BE2C (cell line): ENCODE measurements around the gene SEC22C.
"Not testable (repeated sequence)": the region's sequence is repeated elsewhere in the genome, so short reads cannot be mapped to it uniquely, and the experiment has no call there.

Experiments
- DNase-seq: peaks from one replicate; pipeline ENCODE4 v3.0.0-alpha.2; 2020
- H3K27me3 ChIP-seq: fragments of 250-450 bp; sonication (Bioruptor Pico); 2 replicates; pipeline ENCODE4 v1.5.1; 2020; ENCODE audit warnings: mild to moderate bottlenecking
- H3K36me3 ChIP-seq: fragments of 250-450 bp; sonication (Bioruptor Pico); 2 replicates; pipeline ENCODE4 v1.5.1; 2020; ENCODE audit warnings: mild to moderate bottlenecking
- H3K4me1 ChIP-seq: fragments of 250-450 bp; sonication (Bioruptor Pico); 2 replicates; pipeline ENCODE4 v1.5.1; 2020
- H3K4me3 ChIP-seq: 2 replicates; pipeline ENCODE4 v1.5.1; 2011; ENCODE audit warnings: low read depth, low read length
- H3K9me3 ChIP-seq: fragments of 250-450 bp; sonication (Bioruptor Pico); 2 replicates; pipeline ENCODE4 v1.5.1; 2020
- CTCF ChIP-seq: IDR thresholded peaks from 2 replicates; pipeline ENCODE4 v1.5.1; 2012; ENCODE audit warnings: mild to moderate bottlenecking, low read depth, low read length

SEC22C gene

GRCh38 chr3:42569593-42570142 is 12.1 kb downstream of the SEC22C start:
- no peak for TF ChIP-seq CTCF
- no peaks in the 10 kb centered on the region for H3K9me3 ChIP-seq
- H3K4me3 ChIP-seq: no peak overlapping the region
- H3K4me1 ChIP-seq: no peaks in the 10 kb centered on the region
- H3K27me3 ChIP-seq: no peaks in the 10 kb centered on the region
- H3K36me3 ChIP-seq: no peaks in the 10 kb centered on the region
- DNase-seq: no peak

- no peak for TF ChIP-seq CTCF
Measured at GRCh38 chr3:42562047-42562907, 19.5 kb downstream of the SEC22C start.

GRCh38 chr3:42557854-42558253 is 23.9 kb downstream of the SEC22C start:
- no peak for TF ChIP-seq CTCF
- Histone ChIP-seq H3K4me3 (no peak overlapping the region), H3K36me3 (0 out of 2 replicates have a peak, but pooled peaks cover 8% of the 10 kb centered on the region), H3K27me3 (no peaks in the 10 kb centered on the region), H3K4me1 (no peaks in the 10 kb centered on the region), H3K9me3 (no peaks in the 10 kb centered on the region)
- DNase-seq: no peak

More at GRCh38 chr3:42562047-42562907, 19.5 kb downstream of the SEC22C start:
- H3K27me3 ChIP-seq: no peaks in the 10 kb centered on the region
- H3K36me3 ChIP-seq: no peaks in the 10 kb centered on the region
- H3K4me3 ChIP-seq: no peak overlapping the region
- H3K4me1 ChIP-seq: no peaks in the 10 kb centered on the region
- no peaks in the 10 kb centered on the region for H3K9me3 ChIP-seq
- DNase-seq: no peak

- H3K36me3 ChIP-seq, DNase-seq, H3K9me3 ChIP-seq, H3K27me3 ChIP-seq, H3K4me1 ChIP-seq, H3K4me3 ChIP-seq: not testable (repeated sequence)
Measured at GRCh38 chr3:42556817-42557216, 24.9 kb downstream of the SEC22C start.

GRCh38 chr3:42556089-42556632 is 25.6 kb downstream of the SEC22C start:
- no peaks in the 10 kb centered on the region for H3K27me3 ChIP-seq
- H3K4me1 ChIP-seq: no peaks in the 10 kb centered on the region
- no peak for TF ChIP-seq CTCF
- no peaks in the 10 kb centered on the region for H3K9me3 ChIP-seq
- no peak overlapping the region for H3K4me3 ChIP-seq
- H3K36me3 ChIP-seq: 0 out of 2 replicates have a peak, but pooled peaks cover 8% of the 10 kb centered on the region
- no peak for DNase-seq

GRCh38 chr3:42552830-42553229 is 28.9 kb downstream of the SEC22C start:
- 0 out of 2 replicates have a peak, but pooled peaks cover 8% of the 10 kb centered on the region for H3K36me3 ChIP-seq
- no peak for DNase-seq
- no peaks in the 10 kb centered on the region for H3K9me3 ChIP-seq
- H3K4me3 ChIP-seq: no peak overlapping the region
- no peak for TF ChIP-seq CTCF
- H3K4me1 ChIP-seq: no peaks in the 10 kb centered on the region
- no peaks in the 10 kb centered on the region for H3K27me3 ChIP-seq
